ENCODE results near the gene DCAF5. TPM values are rescaled to one million over a fixed set of nuclear protein-coding genes. Genes with fewer than 3 reads are reported as not detected.

The DCAF5 gene
- total and polyA plus RNA-seq, 2 donors (not counting 1 experiment from before 2014, with no cell fraction given) = 62.2 to 65.5 TPM

DNA sequence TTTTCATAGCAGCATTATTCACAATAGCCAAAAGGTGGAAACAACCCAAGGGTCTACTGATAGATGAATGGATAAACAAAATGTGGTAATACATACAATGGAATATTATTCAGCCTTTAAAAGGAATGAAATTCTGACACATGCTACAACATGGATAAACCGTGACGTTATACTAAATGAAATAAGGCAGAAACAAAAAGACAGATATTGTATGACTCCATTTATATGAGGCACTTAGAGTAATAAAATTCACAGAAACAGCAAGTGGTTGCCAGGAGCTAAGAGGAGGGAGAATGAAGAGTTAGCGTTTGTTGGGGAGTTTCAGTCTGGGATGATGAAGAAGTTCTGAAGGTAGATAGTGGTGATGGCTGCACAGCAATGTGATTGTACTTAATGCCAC lies 76.6 kb downstream of the DCAF5 start:
- Histone ChIP-seq H2AFZ (ENCODE audit: insufficient read depth, low read depth, low read length, poor library complexity, severe bottlenecking) (no peak overlapping the region), H3K36me3 (replicated peaks in 1 of 2; ENCODE audit: control extremely low read depth in 1 of 2, control insufficient read depth in 1 of 2, extremely low read depth in 1 of 2, insufficient read depth in 2 of 2, low read length in 1 of 2) (peaks cover 6 to 44% of the 10 kb centered on the region in 2 experiments), H3K4me1 (ENCODE audit: control insufficient read depth in 2 of 2, insufficient read depth in 2 of 2, low read length in 2 of 2) (no peaks in the 10 kb centered on the region), H4K20me1 (ENCODE audit: control insufficient read depth, insufficient read depth, low read length, poor library complexity, severe bottlenecking) (no peaks in the 10 kb centered on the region), H3K9ac (ENCODE audit: low read length) (no peak overlapping the region), H3K4me3 (ENCODE audit: control extremely low read depth in 1 of 5, extremely low read depth in 1 of 5, insufficient read depth in 1 of 5, low read depth in 2 of 5, low read length in 4 of 5) (no peak overlapping the region), H3K4me2 (replicated peaks; ENCODE audit: low read depth, low read length, poor library complexity, severe bottlenecking) (no peak overlapping the region), H3K27me3 (replicated peaks in 1 of 4; ENCODE audit: control extremely low read depth in 1 of 4, control insufficient read depth in 3 of 4, insufficient read depth in 4 of 4, low read length in 3 of 4) (no peaks in the 10 kb centered on the region), H3K27ac (ENCODE audit: low read length in 2 of 2) (no peak overlapping the region), H3K79me2 (ENCODE audit: control insufficient read depth, insufficient read depth, low read length) (no peaks in the 10 kb centered on the region), H3K9me3 (ENCODE audit: control extremely low read depth in 1 of 3, control insufficient read depth in 2 of 3, insufficient read depth in 1 of 3, low read length in 2 of 3) (no peaks in the 10 kb centered on the region)
- ATAC-seq (ENCODE audit: low read depth) = no peak
- Mint-ChIP-seq H3K4me1 (no peaks in the 10 kb centered on the region), H3K4me3 (no peak overlapping the region), H3K9me3 (ENCODE audit: insufficient read depth) (no peaks in the 10 kb centered on the region), H3K27me3 (no peaks in the 10 kb centered on the region), H3K27ac (no peak overlapping the region)
- intact Hi-C loops (cut with micrococcal nuclease) = no loop called here
- DNase-seq = no peak
- WGBS (ENCODE audit: insufficient coverage) = 100% methylated on average over 1 of the region's 3 CpGs
- TF ChIP-seq, protein P1, sequence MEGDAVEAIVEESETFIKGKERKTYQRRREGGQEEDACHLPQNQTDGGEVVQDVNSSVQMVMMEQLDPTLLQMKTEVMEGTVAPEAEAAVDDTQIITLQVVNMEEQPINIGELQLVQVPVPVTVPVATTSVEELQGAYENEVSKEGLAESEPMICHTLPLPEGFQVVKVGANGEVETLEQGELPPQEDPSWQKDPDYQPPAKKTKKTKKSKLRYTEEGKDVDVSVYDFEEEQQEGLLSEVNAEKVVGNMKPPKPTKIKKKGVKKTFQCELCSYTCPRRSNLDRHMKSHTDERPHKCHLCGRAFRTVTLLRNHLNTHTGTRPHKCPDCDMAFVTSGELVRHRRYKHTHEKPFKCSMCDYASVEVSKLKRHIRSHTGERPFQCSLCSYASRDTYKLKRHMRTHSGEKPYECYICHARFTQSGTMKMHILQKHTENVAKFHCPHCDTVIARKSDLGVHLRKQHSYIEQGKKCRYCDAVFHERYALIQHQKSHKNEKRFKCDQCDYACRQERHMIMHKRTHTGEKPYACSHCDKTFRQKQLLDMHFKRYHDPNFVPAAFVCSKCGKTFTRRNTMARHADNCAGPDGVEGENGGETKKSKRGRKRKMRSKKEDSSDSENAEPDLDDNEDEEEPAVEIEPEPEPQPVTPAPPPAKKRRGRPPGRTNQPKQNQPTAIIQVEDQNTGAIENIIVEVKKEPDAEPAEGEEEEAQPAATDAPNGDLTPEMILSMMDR (IDR thresholded peaks at IDR 0.05) = no peak
- no peak for TF ChIP-seq EZH2 (IDR thresholded peaks at IDR 0.05; ENCODE audit: borderline replicate concordance, insufficient read depth, low read depth, low read length, poor library complexity, severe bottlenecking)
- ChIA-PET POLR2A (no interaction called here), CTCF (interaction anchor here (0.8 kb wide), 1 partner anchor 15 kb away, joined by 3 read pairs; no protein-coding TSS in a partner anchor)

DNA sequence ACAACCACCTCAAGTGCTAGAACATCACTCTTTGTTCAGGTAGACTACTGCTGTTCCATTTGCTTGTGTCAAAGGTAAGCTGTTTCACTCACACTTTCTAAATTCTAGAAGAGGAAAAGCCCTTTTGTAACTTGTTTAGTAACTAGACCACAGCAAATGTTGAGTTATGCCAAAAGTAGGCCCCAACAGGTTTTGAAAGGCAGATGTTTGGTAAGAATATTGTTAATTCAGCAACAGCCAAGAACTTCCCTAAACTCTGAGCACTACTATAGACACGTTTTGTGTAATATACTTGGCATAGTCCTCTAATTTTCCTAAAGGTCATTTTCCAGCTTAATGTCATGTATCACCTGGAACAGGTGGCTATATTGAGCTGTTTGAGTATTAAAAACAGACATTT lies 79.0 kb downstream of the DCAF5 start:
- ATAC-seq (ENCODE audit: low read depth) = no peak
- H3K9me3 Mint-ChIP-seq (ENCODE audit: insufficient read depth) = no peaks in the 10 kb centered on the region
- H3K4me3 Mint-ChIP-seq = no peak overlapping the region
- H3K36me3 ChIP-seq (replicated peaks in 1 of 2; ENCODE audit: control extremely low read depth in 1 of 2, control insufficient read depth in 1 of 2, extremely low read depth in 1 of 2, insufficient read depth in 2 of 2, low read length in 1 of 2) = peaks cover 2 to 58% of the 10 kb centered on the region in 2 experiments
- H3K4me1 Mint-ChIP-seq = no peaks in the 10 kb centered on the region
- H3K4me2 ChIP-seq (replicated peaks; ENCODE audit: low read depth, low read length, poor library complexity, severe bottlenecking) = no peak overlapping the region
- no peak for TF ChIP-seq EZH2 (IDR thresholded peaks at IDR 0.05; ENCODE audit: borderline replicate concordance, insufficient read depth, low read depth, low read length, poor library complexity, severe bottlenecking)
- TF ChIP-seq, protein P1 (IDR thresholded peaks at IDR 0.05) = no peak
- ChIA-PET CTCF (interaction anchor here (0.8 kb wide), 1 partner anchor 212 kb away, joined by 3 read pairs; no protein-coding TSS in a partner anchor), POLR2A (no interaction called here)
- no peak overlapping the region for H2AFZ ChIP-seq (ENCODE audit: insufficient read depth, low read depth, low read length, poor library complexity, severe bottlenecking)
- no CpG with 5 or more reads among the region's 1 CpG for WGBS (ENCODE audit: insufficient coverage)
- H3K4me1 ChIP-seq (ENCODE audit: control insufficient read depth in 2 of 2, insufficient read depth in 2 of 2, low read length in 2 of 2) = no peaks in the 10 kb centered on the region
- no peaks in the 10 kb centered on the region for H4K20me1 ChIP-seq (ENCODE audit: control insufficient read depth, insufficient read depth, low read length, poor library complexity, severe bottlenecking)
- no peak for DNase-seq
- no peak overlapping the region for H3K27ac ChIP-seq (ENCODE audit: low read length in 2 of 2)
- H3K27me3 ChIP-seq (replicated peaks in 1 of 4; ENCODE audit: control extremely low read depth in 1 of 4, control insufficient read depth in 3 of 4, insufficient read depth in 4 of 4, low read length in 3 of 4) = no peaks in the 10 kb centered on the region
- H3K27me3 Mint-ChIP-seq = no peaks in the 10 kb centered on the region
- H3K9ac ChIP-seq (ENCODE audit: low read length) = no peak overlapping the region
- no peaks in the 10 kb centered on the region for H3K9me3 ChIP-seq (ENCODE audit: control extremely low read depth in 1 of 3, control insufficient read depth in 2 of 3, insufficient read depth in 1 of 3, low read length in 2 of 3)
- no peaks in the 10 kb centered on the region for H3K79me2 ChIP-seq (ENCODE audit: control insufficient read depth, insufficient read depth, low read length)
- intact Hi-C loops (cut with micrococcal nuclease) = no loop called here
- H3K4me3 ChIP-seq (ENCODE audit: control extremely low read depth in 1 of 5, extremely low read depth in 1 of 5, insufficient read depth in 1 of 5, low read depth in 2 of 5, low read length in 4 of 5) = no peak overlapping the region
- no peak overlapping the region for H3K27ac Mint-ChIP-seq

Measured in B cell (primary cell).